HepG2 (cell line): ENCODE results near the gene SERTAD1. TPM values are rescaled to one million over a fixed set of nuclear protein-coding genes. Genes with fewer than 3 reads are reported as not detected.

Source experiments
- GABPA ChIP-seq, 2 experiments: IDR thresholded peaks; 2 replicates each; pipeline ENCODE4 v1.6.1; 2011 to 2016; ENCODE audit warnings: low read depth in 2 of 2, low read length in 1 of 2, missing biosample characterization in 1 of 2, missing genetic modification characterization in 1 of 2
- MAF1 ChIP-seq: sonication (generic); formaldehyde crosslinking; IDR thresholded peaks from 2 replicates; pipeline ENCODE4 v1.5.0; 2020; ENCODE audit warnings: missing genetic modification reagents, borderline replicate concordance
- MXD3 ChIP-seq: IDR thresholded peaks from 2 replicates; pipeline ENCODE4 v1.6.1; 2016; ENCODE audit warnings: mild to moderate bottlenecking, missing biosample characterization, missing genetic modification reagents
- NR2F6 ChIP-seq, 2 experiments: IDR thresholded peaks; 2 replicates each; pipeline ENCODE4 v1.6.1; 2016; ENCODE audit warnings: antibody characterized with exemption in 1 of 2, mild to moderate bottlenecking in 1 of 2
- PBX3 ChIP-seq: sonication (generic); formaldehyde crosslinking; IDR thresholded peaks from 2 replicates; pipeline ENCODE4 v1.8.1; 2023; ENCODE audit warnings: missing genetic modification reagents, inconsistent platforms, borderline replicate concordance
- POLR2G ChIP-seq: fragments of 200-400 bp; formaldehyde crosslinking; IDR thresholded peaks from 2 replicates; pipeline ENCODE4 v1.6.1; 2018; ENCODE audit warnings: mild to moderate bottlenecking, low read depth, low read length, moderate library complexity
- RXRB ChIP-seq: IDR thresholded peaks from 2 replicates; pipeline ENCODE4 v1.6.1; 2016; ENCODE audit warnings: borderline replicate concordance, missing genetic modification reagents, missing compliant biosample characterization
- SALL2 ChIP-seq: sonication (generic); formaldehyde crosslinking; IDR thresholded peaks from 2 replicates; pipeline ENCODE4 v1.8.1; 2023; ENCODE audit warnings: mild to moderate bottlenecking, missing genetic modification reagents, inconsistent platforms
- TMF1 ChIP-seq: sonication (generic); formaldehyde crosslinking; IDR thresholded peaks from 2 replicates; pipeline ENCODE4 v1.8.1; 2022; ENCODE audit warnings: low read depth, missing genetic modification reagents
- ZKSCAN5 ChIP-seq: sonication (generic); formaldehyde crosslinking; IDR thresholded peaks from 2 replicates; pipeline ENCODE4 v1.5.1; 2020; ENCODE audit warnings: mild to moderate bottlenecking, missing genetic modification reagents
- ZNF143 ChIP-seq: sonication (generic); formaldehyde crosslinking; IDR thresholded peaks from 2 replicates; pipeline ENCODE4 v1.4.0; 2020; ENCODE audit warnings: missing genetic modification reagents
- ZNF317 ChIP-seq: sonication (generic); formaldehyde crosslinking; IDR thresholded peaks from 2 replicates; pipeline ENCODE4 v1.5.0; 2020; ENCODE audit warnings: mild to moderate bottlenecking, missing genetic modification reagents
- ZNF672 ChIP-seq: sonication (generic); formaldehyde crosslinking; IDR thresholded peaks from 2 replicates; pipeline ENCODE4 v1.8.1; 2022; ENCODE audit warnings: missing genetic modification reagents
- ZSCAN21 ChIP-seq: sonication (generic); formaldehyde crosslinking; IDR thresholded peaks from 2 replicates; pipeline ENCODE4 v1.8.0; 2022; ENCODE audit warnings: mild to moderate bottlenecking, missing genetic modification reagents, moderate library complexity, borderline replicate concordance
- polyA plus RNA-seq, 8 experiments: library from polyadenylated mRNA; depleted of rRNA in 3 of 8; stranded (reverse) in 7 of 8; unstranded in 1 of 8; fragments of >200 nt; fragmentation: Illumina TruSeq in 4 of 8; extraction: Trizol in 4 of 8; gene quantifications; 2 replicates each; pipeline versions ENCODE4 v1.2.1 to v1.2.3, GENCODE V29; 2011 to 2016; ENCODE audit warnings: low read depth in 4 of 8, missing spikeins in 1 of 8, mixed read lengths in 1 of 8; ENCODE audit not compliant: insufficient read depth in 1 of 8
- total RNA-seq, 5 experiments: library from RNA; depleted of rRNA; stranded (reverse); fragments of >200 nt; fragmentation: Illumina TruSeq; extraction: Trizol; gene quantifications; 2 replicates each; pipeline ENCODE4 v1.2.3, GENCODE V29; 2016; ENCODE audit warnings: low read depth in 1 of 5
- TF ChIP-seq, protein P1 (sequence below): sonication (generic); formaldehyde crosslinking; conservative IDR thresholded peaks from 2 replicates; pipeline ENCODE4 v1.4.0; 2020; ENCODE audit warnings: mild to moderate bottlenecking, missing genetic modification reagents, moderate library complexity

SERTAD1 gene
- total and polyA plus RNA-seq, 2 of the 13 experiments (the other 11 are each of a cell fraction or from before 2014, with no cell fraction given), result 4.3 to 4.5 TPM

- TF ChIP-seq TMF1 (CRISPR knock-in tag) (no peak), NR2F6 (IDR thresholded peaks at IDR 0.05) (no peak), NR2F6 (CRISPR knock-in tag; IDR thresholded peaks at IDR 0.05) (no peak), ZNF317 (no peak), GABPA (IDR thresholded peaks at IDR 0.05; ENCODE audit: low read depth, low read length) (no peak), GABPA (CRISPR knock-in tag; IDR thresholded peaks at IDR 0.05; ENCODE audit: low read depth) (no peak), MXD3 (CRISPR knock-in tag) (no peak), PBX3 (CRISPR knock-in tag) (no peak), ZKSCAN5 (no peak), ZNF143 (no peak), MAF1 (CRISPR knock-in tag) (no peak), POLR2G (no peak), SALL2 (CRISPR knock-in tag) (no peak), ZNF672 (CRISPR knock-in tag) (no peak), ZSCAN21 (no peak), RXRB (no peak)
- TF ChIP-seq, protein P1, sequence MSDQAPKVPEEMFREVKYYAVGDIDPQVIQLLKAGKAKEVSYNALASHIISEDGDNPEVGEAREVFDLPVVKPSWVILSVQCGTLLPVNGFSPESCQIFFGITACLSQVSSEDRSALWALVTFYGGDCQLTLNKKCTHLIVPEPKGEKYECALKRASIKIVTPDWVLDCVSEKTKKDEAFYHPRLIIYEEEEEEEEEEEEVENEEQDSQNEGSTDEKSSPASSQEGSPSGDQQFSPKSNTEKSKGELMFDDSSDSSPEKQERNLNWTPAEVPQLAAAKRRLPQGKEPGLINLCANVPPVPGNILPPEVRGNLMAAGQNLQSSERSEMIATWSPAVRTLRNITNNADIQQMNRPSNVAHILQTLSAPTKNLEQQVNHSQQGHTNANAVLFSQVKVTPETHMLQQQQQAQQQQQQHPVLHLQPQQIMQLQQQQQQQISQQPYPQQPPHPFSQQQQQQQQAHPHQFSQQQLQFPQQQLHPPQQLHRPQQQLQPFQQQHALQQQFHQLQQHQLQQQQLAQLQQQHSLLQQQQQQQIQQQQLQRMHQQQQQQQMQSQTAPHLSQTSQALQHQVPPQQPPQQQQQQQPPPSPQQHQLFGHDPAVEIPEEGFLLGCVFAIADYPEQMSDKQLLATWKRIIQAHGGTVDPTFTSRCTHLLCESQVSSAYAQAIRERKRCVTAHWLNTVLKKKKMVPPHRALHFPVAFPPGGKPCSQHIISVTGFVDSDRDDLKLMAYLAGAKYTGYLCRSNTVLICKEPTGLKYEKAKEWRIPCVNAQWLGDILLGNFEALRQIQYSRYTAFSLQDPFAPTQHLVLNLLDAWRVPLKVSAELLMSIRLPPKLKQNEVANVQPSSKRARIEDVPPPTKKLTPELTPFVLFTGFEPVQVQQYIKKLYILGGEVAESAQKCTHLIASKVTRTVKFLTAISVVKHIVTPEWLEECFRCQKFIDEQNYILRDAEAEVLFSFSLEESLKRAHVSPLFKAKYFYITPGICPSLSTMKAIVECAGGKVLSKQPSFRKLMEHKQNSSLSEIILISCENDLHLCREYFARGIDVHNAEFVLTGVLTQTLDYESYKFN, result no peak
Measured at GRCh38 chr19:40466219-40466984, 40.6 kb upstream of the SERTAD1 start (continued).
